CD14-positive monocyte (primary cell): ENCODE measurements around the gene GRIN2A. TPM values are rescaled to one million over a fixed set of nuclear protein-coding genes. Genes with fewer than 3 reads are reported as not detected.

ENCODE experiments used
- DNase-seq, 3 donors: peaks; one replicate each; pipeline ENCODE4 v3.0.0-alpha.2; 2011 to 2022
- H2AFZ ChIP-seq: 2 replicates; pipeline ENCODE4 v1.6.0; 2012; ENCODE audit warnings: mild to moderate bottlenecking, low read depth, low read length, inconsistent platforms; ENCODE audit not compliant: insufficient read depth, poor library complexity, severe bottlenecking
- H3K27ac ChIP-seq, 2 donors: 1 replicate in 1 of 2; 2 replicates in 1 of 2; pipeline ENCODE4 v1.5.1; 2012 to 2013; ENCODE audit warnings: low read length in 2 of 2, control low read depth in 1 of 2, inconsistent platforms in 1 of 2, low read depth in 1 of 2, mild to moderate bottlenecking in 1 of 2
- H3K27me3 ChIP-seq, 2 donors: one replicate each; pipeline versions ENCODE4 v1.6.0 to v1.6.1; 2011 to 2013; ENCODE audit warnings: low read length in 2 of 2; ENCODE audit not compliant: control insufficient read depth in 2 of 2, insufficient read depth in 2 of 2
- H3K36me3 ChIP-seq, 2 donors: replicated peaks in 1 of 2; 1 replicate in 1 of 2; 2 replicates in 1 of 2; pipeline versions ENCODE4 v1.5.1 to v1.6.1; 2012 to 2013; ENCODE audit warnings: low read length in 2 of 2, control low read depth in 1 of 2, inconsistent platforms in 1 of 2, mild to moderate bottlenecking in 1 of 2; ENCODE audit not compliant: insufficient read depth in 2 of 2, control insufficient read depth in 1 of 2
- H3K4me1 ChIP-seq, 2 donors: 1 replicate in 1 of 2; 2 replicates in 1 of 2; pipeline versions ENCODE4 v1.5.1 to v1.6.1; 2012 to 2013; ENCODE audit warnings: low read length in 2 of 2, control low read depth in 1 of 2, inconsistent platforms in 1 of 2, mild to moderate bottlenecking in 1 of 2, moderate library complexity in 1 of 2; ENCODE audit not compliant: insufficient read depth in 2 of 2, control insufficient read depth in 1 of 2
- H3K4me2 ChIP-seq: replicated peaks from 2 replicates; pipeline ENCODE3; 2012; ENCODE audit warnings: low read length, moderate library complexity, mild to moderate bottlenecking; ENCODE audit not compliant: poor library complexity, severe bottlenecking; ENCODE audit errors: extremely low read depth
- H3K4me3 ChIP-seq, 3 experiments: fragments of 200-600 bp in 1 of 3; sonication (generic) in 1 of 3; replicated peaks in 1 of 3; 1 replicate in 2 of 3; 2 replicates in 1 of 3; pipeline ENCODE4 v1.5.1; 2011 to 2013; ENCODE audit warnings: low read length in 3 of 3, mild to moderate bottlenecking in 3 of 3, control low read depth in 2 of 3, low read depth in 2 of 3, inconsistent platforms in 1 of 3, moderate library complexity in 1 of 3
- H3K79me2 ChIP-seq: 2 replicates; pipeline ENCODE4 v1.6.0; 2012; ENCODE audit warnings: mild to moderate bottlenecking, control low read depth, inconsistent platforms, low read length, moderate library complexity; ENCODE audit not compliant: insufficient read depth
- H3K9ac ChIP-seq: 2 replicates; pipeline ENCODE4 v1.6.0; 2017; ENCODE audit warnings: low read length, mild to moderate bottlenecking; ENCODE audit not compliant: insufficient read depth, poor library complexity, severe bottlenecking
- H3K9me3 ChIP-seq, 2 donors: replicated peaks in 1 of 2; 1 replicate in 1 of 2; 2 replicates in 1 of 2; pipeline versions ENCODE4 v1.5.1 to v1.6.1; 2012 to 2013; ENCODE audit warnings: low read length in 2 of 2, control low read depth in 1 of 2; ENCODE audit not compliant: control insufficient read depth in 1 of 2, insufficient read depth in 1 of 2
- H4K20me1 ChIP-seq: 2 replicates; pipeline ENCODE4 v1.6.0; 2012; ENCODE audit warnings: mild to moderate bottlenecking, low read length, control low read depth, moderate library complexity; ENCODE audit not compliant: insufficient read depth
- H3K27ac Mint-ChIP-seq, 7 donors: one replicate each; pipeline ENCODE4 v1.8.0; 2020; ENCODE audit warnings: mild to moderate bottlenecking in 7 of 7, mixed read lengths in 7 of 7, moderate library complexity in 6 of 7, inconsistent platforms in 2 of 7
- H3K27me3 Mint-ChIP-seq, 3 donors: one replicate each; pipeline ENCODE4 v1.8.0; 2021 to 2022; ENCODE audit warnings: low read depth in 3 of 3, mild to moderate bottlenecking in 3 of 3, mixed read lengths in 3 of 3, moderate library complexity in 3 of 3, inconsistent platforms in 1 of 3
- H3K36me3 Mint-ChIP-seq, 2 donors: one replicate each; pipeline ENCODE4 v1.8.0; 2020; ENCODE audit warnings: mixed read lengths in 2 of 2, inconsistent platforms in 1 of 2, mild to moderate bottlenecking in 1 of 2
- H3K4me1 Mint-ChIP-seq: one replicate; pipeline ENCODE4 v1.8.0; 2020; ENCODE audit warnings: mild to moderate bottlenecking, mixed read lengths
- H3K4me3 Mint-ChIP-seq, 2 donors: one replicate each; pipeline ENCODE4 v1.8.0; 2020; ENCODE audit warnings: mild to moderate bottlenecking in 2 of 2, mixed read lengths in 2 of 2, moderate library complexity in 1 of 2
- H3K9me3 Mint-ChIP-seq, 7 donors: one replicate each; pipeline ENCODE4 v1.8.0; 2020 to 2022; ENCODE audit warnings: mixed read lengths in 7 of 7, mild to moderate bottlenecking in 6 of 7, moderate library complexity in 6 of 7, inconsistent platforms in 2 of 7
- whole genome bisulfite sequencing: methylation state at CpG from one replicate; pipeline ENCODE4 v1.1.5; 2013; ENCODE audit warnings: missing lambda C conversion rate; ENCODE audit not compliant: insufficient coverage; 5-methylcytosine and 5-hydroxymethylcytosine counted together
- intact Hi-C, 2 donors: fragments of 100-400 bp; cut with micrococcal nuclease; formaldehyde crosslinking; loops; one replicate each; pipeline versions ENCODE4 v1.15.0 to v1.15.1; 2023
- polyA plus RNA-seq, 3 donors: library from polyadenylated mRNA; depleted of rRNA in 1 of 3; unstranded in 2 of 3; stranded (reverse) in 1 of 3; fragments of 300-500 nt in 2 of 3; fragments of >200 nt in 1 of 3; fragmentation: Illumina TruSeq in 2 of 3; gene quantifications; 1 replicate in 2 of 3; 2 replicates in 1 of 3; pipeline ENCODE4 v1.2.3, GENCODE V29; 2012 to 2021
- TF ChIP-seq, protein P1 (sequence below): fragments of 200-600 bp; IDR thresholded peaks from one replicate; pipeline ENCODE4 v1.8.0; 2022; ENCODE audit warnings: antibody characterized with exemption, mild to moderate bottlenecking

GRIN2A gene
- polyA plus RNA-seq, 3 donors = not detected

DNA sequence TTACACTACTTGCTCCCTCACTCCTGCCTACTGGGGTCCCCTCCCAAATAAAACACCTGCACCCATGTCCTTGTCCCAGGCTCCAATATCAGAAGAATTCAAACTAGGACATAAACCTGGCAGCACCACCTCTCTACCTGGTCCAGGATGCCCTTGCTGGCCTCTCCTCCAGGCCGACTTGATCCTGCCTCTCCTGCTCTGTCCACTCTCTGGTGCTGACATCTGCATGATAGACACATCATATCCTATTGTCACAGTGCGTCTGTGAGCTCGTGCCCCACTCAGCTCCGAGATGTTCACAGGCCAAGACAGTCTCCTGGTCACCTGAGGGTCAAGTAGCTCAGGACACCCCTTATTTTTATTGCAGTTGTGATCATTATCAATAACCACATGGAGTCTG lies 31.5 kb upstream of the GRIN2A start:
- intact Hi-C loops = no loop called here
- H3K27ac ChIP-seq = no peak overlapping the region
- Mint-ChIP-seq H3K27ac (no peak overlapping the region), H3K4me1 (no peaks in the 10 kb centered on the region), H3K9me3 (peaks cover 0 to 1% (median 0%) of the 10 kb centered on the region in 7 donors), H3K36me3 (no peaks in the 10 kb centered on the region), H3K27me3 (peaks cover 4 to 10% (median 4%) of the 10 kb centered on the region in 3 donors), H3K4me3 (no peak overlapping the region)
- no peaks in the 10 kb centered on the region for H3K9me3 ChIP-seq
- H3K4me1 ChIP-seq = no peaks in the 10 kb centered on the region
- no peaks in the 10 kb centered on the region for H4K20me1 ChIP-seq
- TF ChIP-seq, protein P1, sequence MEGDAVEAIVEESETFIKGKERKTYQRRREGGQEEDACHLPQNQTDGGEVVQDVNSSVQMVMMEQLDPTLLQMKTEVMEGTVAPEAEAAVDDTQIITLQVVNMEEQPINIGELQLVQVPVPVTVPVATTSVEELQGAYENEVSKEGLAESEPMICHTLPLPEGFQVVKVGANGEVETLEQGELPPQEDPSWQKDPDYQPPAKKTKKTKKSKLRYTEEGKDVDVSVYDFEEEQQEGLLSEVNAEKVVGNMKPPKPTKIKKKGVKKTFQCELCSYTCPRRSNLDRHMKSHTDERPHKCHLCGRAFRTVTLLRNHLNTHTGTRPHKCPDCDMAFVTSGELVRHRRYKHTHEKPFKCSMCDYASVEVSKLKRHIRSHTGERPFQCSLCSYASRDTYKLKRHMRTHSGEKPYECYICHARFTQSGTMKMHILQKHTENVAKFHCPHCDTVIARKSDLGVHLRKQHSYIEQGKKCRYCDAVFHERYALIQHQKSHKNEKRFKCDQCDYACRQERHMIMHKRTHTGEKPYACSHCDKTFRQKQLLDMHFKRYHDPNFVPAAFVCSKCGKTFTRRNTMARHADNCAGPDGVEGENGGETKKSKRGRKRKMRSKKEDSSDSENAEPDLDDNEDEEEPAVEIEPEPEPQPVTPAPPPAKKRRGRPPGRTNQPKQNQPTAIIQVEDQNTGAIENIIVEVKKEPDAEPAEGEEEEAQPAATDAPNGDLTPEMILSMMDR = no peak
- H3K36me3 ChIP-seq = no peaks in the 10 kb centered on the region
- no peaks in the 10 kb centered on the region for H3K79me2 ChIP-seq
- no peak overlapping the region for H2AFZ ChIP-seq
- WGBS = 100% methylated on average over 1 of the region's 4 CpGs
- no peaks in the 10 kb centered on the region for H3K27me3 ChIP-seq
- H3K4me3 ChIP-seq = no peak overlapping the region
- no peak for DNase-seq
- no peak overlapping the region for H3K9ac ChIP-seq
- no peak overlapping the region for H3K4me2 ChIP-seq

DNA sequence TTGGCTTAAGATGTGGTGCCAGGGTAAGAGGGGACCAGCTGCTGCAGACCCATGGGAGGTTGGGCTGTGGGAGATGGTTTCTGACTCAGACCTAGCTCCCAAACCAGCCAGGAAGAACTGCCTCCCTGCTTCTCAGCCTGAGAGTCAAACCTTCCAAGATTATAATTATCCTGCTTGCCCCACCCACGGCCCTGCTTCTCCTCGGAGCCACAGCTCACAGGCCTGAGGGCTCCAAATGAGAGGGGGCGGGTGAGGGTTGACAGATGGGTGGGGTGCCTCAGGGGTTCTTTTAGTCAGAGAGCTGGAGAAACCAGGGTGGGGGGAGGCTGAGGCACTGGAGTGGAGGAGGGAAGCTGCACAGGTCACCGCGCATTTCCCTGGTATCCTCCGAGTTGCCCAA lies 28.7 kb upstream of the GRIN2A start:
- H3K27ac ChIP-seq = no peak overlapping the region
- no peaks in the 10 kb centered on the region for H3K79me2 ChIP-seq
- H4K20me1 ChIP-seq = no peaks in the 10 kb centered on the region
- H3K36me3 Mint-ChIP-seq = no peaks in the 10 kb centered on the region
- H3K4me2 ChIP-seq = no peak overlapping the region
- H2AFZ ChIP-seq = no peak overlapping the region
- H3K4me3 ChIP-seq = no peak overlapping the region
- peaks cover 0 to 5% (median 0%) of the 10 kb centered on the region in 7 donors for H3K9me3 Mint-ChIP-seq
- H3K27me3 ChIP-seq = no peaks in the 10 kb centered on the region
- H3K27ac Mint-ChIP-seq = no peak overlapping the region
- H3K36me3 ChIP-seq = no peaks in the 10 kb centered on the region
- H3K9me3 ChIP-seq = no peaks in the 10 kb centered on the region
- H3K4me1 Mint-ChIP-seq = no peaks in the 10 kb centered on the region
- H3K9ac ChIP-seq = no peak overlapping the region
- H3K4me1 ChIP-seq = no peaks in the 10 kb centered on the region
- TF ChIP-seq, protein P1 = no peak
- DNase-seq = no peak
- 77% methylated on average over 4 of the region's 6 CpGs for WGBS
- H3K4me3 Mint-ChIP-seq = no peak overlapping the region
- intact Hi-C loops = no loop called here
- H3K27me3 Mint-ChIP-seq = peaks cover 4 to 8% (median 4%) of the 10 kb centered on the region in 3 donors
